HG03354 (cell line): ENCODE measurements around the gene ZC3H12C.

Experiments used
- ATAC-seq: cut with Tn5 transposase; IDR thresholded peaks from one replicate; pipeline ENCODE4 v1.9.1; 2021; ENCODE audit warnings: mild to moderate bottlenecking; ENCODE audit not compliant: unreplicated experiment, poor library complexity, severe bottlenecking

The ZC3H12C gene

DNA sequence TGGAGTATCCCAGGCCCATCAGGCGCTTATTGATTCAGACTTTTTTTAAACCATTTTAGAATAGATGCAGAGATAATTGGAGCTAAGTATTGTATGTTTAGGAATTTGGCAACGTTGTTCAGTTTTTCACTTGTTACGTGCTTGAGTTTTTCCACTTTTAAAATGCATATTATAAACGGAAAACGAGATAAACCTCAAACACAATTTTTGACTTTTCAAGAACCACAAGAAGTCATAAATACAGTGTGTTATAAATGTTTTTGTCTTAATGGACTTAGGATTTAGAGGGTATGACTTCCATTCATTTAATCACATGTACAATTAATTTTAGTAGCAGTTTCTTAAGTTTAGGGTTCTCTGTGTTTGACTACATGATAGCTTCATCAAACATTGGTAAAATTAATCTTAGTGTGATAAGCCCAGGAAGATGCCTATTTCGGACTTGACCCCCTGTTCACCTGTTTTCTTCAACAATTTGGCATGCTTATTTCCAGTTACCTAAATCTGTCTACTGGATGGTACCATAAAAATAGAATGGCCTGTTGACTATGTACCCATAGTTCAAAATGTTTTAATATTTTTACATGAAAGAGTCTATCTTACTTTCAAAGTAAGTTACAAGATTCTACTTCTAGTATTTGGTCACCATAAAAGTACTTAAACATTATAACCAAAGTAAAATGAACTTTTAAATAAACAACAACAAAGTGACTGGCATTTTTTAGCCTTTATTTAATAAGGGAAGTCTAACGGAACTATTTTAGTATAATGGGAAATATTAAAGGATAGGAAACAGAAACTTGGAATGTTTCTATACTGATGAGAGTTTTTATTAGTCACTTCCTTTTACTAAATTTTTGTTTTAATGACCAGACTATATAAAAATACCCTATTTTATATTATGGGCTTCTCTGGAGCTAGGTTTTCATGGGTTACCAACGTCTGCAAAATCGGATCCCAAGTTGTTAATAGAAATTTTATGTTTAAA is 1.4 kb downstream of the ZC3H12C start:
- no peak for ATAC-seq

DNA sequence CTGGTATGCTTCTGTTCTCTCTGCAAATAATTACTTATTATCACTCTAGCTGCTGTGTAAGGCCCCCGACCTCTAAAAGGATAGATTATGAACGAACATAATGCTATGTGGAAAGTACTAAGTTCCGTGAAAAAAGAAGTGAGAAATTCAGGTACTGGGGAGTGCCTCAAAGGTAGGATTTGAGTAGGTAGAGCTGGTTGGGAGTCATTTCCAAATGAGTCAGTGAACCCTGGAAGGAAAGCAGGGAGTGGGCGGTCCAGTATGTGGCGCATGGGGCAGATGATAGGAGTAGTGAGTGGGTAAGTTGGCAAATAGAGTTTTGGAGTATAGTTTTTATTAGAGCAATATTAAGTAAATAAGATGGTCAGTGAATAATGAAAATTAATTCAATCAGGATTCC is 2.4 kb downstream of the ZC3H12C start:
- no peak for ATAC-seq

DNA sequence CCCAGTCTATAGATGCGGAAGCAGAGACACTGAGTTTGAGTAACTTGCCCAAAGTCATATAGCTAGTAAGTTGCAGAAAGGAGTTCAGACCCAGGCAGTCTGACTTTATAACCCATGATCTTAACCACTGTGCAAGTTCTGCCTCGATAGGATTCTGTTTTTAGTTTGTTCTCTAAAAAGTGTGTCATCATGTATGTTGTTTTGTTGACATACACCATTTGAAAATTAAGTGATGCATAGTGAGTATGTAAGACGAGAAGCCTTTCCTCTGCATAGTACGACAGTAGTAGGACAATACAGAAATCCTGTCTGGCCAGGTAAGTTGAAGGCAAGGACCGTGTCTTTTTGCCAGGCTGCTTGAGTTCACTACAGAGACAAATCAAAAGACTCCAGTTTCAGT is 3.3 kb downstream of the ZC3H12C start:
- no peak for ATAC-seq

DNA sequence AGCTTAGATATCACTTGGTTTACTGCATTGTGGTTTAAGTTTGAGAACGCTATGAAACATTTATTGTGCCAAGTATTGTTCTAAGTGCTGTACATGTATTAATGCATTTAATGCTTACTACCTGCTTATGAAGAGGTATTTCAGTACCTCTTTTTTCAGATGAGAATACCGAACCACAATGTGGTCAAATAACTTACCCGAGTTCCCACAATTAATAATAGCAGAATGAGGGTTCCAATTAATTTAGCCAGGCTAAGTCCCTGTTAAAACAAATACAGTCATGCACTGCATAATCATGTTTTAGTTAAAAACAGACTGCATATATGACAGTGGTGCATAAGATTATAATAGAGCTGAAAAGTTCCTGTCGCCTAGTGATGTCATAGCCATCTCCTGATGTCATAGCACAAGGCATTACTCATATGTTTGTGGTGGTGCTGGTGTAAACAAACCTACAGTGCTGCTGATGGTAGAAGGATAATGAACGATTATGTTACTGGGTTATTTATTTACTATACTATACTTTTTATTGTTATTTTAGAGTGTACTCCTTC is 4.3 kb downstream of the ZC3H12C start:
- no peak for ATAC-seq

DNA sequence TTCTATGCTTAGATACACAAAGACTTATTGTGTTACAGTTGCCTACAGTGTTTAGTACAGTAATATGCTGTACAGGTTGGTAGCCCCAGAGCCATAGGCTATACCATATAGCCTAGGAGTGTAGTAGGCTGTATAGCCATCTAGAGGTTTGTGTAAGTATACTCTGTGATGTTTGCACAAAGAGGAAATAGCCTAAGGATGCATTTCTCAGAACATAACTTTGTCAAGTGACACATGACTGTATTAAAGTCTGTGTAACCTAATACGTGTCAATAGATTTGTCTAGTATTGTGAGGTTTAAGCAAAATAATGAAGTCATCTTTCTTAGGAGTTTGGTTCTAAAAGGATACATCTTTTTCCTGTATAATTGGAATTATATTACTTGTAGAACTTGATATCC is 5.5 kb downstream of the ZC3H12C start:
- ATAC-seq: peak; percentile 78

DNA sequence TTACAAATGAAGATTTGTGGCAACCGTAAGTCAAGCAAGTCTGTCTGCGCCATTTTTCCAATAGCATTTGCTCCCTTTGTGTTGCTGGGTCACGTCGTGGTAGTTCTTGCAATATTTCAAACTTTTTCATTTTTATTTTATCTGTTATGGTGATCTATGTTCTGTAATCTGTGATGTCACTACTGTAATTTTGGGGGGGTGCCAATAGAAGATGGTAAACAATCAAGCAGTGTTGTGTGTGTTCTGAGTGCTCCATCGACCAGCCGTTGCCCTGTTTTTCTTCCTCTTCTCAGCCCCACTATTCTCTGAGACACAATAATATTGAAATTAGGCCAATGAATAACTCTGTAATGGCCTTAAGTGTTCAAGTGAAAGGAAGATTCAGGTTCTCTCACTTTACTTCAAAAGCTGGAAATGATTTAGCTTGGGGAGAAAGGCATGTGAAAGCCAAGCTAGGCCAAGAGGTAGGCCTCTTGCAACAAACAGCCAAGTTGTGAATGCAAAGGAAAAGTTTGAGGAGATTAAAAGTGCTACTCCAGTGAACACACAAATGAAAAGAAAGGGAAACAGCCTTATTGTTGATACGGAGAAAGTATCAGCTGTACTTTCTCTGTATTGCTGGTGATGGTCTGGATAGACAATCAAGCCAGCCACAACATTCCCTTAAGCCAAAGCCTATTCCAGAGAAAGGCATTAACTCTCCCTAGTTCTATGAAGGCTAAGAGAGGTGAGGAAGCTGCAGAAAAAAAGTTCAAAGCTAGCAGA is 7.5 kb downstream of the ZC3H12C start:
- no peak for ATAC-seq

DNA sequence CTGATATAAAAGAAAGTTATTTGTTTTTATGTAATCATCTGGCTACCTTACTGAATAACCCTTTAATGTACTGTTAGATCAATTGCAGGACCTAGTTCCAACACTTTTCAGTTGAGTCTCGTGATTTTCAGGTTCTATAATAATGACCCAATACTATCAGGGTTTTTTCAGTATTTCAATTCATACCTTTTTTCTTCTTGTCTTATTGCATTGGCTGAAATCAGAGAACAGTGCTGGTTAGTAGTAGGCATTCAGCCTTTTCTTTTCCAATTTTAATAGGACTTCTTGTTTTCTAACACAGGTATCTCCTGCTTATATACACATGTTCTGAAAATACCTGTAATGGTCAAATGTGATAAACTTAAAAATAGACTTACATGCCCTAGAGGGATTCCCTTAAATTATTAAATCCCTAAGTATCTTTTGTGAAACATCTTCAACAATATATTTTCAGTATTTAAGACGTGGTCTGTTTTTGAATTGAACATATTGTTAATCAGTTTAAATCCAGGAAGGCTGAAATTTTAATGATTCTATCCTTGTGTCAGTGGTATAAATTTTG is 13.6 kb downstream of the ZC3H12C start:
- ATAC-seq: no peak

DNA sequence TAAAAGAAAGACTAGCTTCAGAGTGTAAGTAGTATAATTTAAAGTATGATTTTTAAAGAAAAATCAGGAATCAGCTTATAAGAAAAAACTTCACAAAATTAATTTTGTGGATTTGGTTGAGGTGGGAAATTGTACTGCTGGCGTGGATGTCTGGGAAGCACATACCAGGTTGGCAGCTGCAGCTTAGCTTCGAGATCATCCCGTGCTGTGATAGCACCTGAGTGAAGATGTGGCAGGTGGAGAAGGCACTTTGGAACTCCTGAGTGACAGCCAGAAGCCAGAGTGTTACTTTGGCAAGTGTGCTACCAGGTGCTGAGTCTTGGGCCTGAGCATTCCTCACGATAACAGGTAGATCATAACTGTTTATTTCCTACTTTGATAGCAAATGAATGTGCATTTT is 17.7 kb downstream of the ZC3H12C start:
- no peak for ATAC-seq

DNA sequence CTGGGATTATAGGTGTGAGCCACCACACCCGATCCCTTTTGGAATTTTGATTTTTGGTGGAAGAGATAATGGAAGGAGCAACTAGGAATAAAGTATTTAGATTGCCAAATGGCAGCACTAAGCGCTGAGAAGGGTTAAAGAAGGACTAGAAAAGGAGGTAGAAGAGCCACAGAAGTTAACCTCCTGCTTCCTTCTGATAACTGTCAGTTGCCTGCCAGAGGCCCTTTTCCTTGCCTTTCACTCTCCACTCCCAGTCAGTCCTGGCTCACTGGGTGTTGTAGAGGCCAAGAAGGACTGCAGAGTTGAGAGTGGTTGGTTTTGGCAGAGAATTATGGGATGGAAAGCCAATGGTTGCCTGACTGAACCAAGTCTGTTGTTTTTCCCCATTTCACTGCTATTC is 19.3 kb downstream of the ZC3H12C start:
- ATAC-seq: no peak

DNA sequence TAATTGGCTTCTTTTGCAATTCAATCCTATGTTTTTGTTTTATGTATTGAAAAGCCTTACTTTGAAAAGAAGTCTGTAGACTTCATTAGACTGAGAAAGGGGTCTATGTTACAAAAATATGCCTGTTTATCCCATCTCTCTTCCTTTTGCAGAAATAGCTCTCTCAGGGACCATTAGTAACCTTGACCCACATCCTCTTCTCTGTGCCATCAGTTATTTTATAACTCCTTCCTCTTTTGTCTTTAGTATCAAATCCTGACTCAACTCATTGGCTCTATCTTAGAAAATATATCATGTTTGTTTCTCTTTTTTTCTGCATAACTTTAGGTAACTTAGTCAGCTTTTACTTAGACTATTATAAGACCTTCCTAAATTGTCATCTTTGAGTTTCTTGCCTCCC is 20.3 kb downstream of the ZC3H12C start:
- ATAC-seq: no peak

DNA sequence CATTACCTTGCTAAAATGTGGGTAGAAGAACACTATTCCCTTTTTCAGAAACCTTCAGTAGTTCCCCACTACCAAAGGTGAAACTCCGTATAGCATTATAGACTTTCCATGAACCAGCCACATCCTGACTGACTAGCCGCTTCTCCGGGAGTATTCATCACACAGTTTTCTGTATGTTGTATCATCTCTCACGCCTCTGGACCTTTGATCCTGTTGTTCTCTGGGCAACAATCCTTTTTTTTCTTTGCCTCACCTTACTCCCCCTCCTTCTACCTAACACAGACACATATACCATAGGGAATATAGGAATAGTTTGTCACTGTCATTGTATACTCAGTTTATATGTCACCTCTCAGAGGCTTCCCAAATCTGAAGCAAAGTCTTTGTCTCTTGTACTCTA is 20.8 kb downstream of the ZC3H12C start:
- no peak for ATAC-seq

DNA sequence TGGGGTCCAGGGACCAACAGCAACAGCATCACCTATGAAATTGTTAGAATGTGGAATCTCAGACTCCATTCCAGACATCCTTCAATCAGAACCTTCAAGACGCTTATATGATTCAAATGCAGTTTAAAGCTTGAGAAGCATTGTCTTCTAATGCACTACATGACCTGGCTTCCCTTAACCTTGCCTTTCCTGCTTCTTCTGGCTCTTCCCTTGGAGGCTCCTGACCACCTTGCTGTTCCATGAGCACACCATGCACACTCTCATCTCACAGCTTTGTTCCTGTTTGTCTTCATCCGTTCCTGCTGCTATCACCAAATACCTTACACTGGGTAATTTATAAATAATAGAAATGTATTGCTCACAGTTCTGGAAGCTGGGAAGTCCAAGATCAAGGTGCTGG is 26.1 kb downstream of the ZC3H12C start:
- ATAC-seq: no peak

DNA sequence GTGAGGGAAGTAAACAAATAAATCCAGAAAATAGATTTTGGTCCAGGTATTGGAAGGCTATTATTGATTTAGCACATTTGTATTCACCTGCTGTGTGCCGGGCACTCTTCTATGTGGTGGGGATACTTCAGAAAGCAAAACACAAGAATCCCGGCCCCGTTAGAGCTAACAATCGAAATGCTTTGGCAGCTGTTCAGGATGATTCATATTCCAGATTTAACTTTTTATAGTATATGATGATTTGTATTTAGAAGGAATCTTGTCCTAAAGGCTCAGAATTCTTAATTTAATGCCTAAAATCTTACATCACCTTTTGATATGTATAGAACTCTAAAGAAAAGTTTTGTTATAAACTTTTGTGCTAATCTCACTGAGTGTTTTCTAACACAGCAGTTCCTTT is 28.0 kb downstream of the ZC3H12C start:
- ATAC-seq: no peak

DNA sequence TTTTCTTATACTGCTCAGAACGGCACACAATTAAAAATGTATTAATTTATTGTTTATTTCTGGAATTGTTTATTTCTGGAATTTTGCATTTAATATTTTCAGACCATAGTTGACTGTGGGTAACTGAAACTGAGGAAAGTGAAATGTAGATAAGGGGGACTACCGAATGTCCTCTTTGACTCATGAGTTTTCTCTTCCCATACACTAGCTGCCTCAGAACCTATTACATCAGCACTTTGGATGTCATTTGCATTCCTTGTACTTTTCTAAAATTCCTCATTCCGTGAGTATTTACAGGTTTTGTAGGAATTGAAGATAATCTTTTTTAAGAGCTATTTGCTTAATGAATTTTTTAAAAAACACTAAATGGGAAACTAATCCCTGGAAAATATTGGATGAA is 29.8 kb downstream of the ZC3H12C start:
- no peak for ATAC-seq

DNA sequence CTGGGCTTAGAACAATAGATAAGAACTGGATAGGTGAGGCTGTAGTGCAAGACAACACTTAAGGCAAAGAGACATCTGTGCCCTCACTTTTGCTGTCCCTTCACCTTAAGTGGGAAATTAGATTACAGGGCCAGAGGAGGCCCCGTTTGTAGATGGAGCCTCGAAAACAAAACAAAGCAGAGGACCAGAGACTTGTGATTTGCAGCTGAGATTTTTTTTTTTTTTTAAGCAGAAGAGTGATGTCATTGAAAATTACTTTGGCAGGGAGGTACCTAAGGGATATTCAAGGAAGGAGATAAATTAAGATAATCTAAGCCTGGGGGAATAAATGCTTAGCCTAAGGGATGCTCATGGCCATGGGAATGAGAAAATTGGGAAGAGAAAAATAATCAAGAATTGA is 31.4 kb downstream of the ZC3H12C start:
- ATAC-seq: no peak

DNA sequence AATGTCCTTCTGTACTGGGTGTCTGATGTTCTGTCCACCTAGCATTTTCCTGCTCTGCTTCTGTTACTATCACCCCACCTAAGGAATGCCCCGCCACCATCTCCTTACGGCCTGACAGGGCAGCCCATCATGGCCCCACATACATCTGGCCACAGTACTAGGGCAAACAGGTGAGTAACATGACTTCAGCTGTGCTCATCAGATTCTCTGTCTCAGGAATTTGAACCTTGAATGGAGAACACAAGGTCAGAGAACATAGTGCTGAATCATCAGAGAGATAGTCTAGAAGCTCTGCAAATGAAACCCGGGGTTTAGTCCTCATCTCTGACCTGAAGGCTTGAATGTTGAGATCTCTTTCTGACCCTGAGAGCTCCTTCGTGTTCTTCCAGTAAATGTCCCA is 32.4 kb downstream of the ZC3H12C start:
- ATAC-seq: no peak

DNA sequence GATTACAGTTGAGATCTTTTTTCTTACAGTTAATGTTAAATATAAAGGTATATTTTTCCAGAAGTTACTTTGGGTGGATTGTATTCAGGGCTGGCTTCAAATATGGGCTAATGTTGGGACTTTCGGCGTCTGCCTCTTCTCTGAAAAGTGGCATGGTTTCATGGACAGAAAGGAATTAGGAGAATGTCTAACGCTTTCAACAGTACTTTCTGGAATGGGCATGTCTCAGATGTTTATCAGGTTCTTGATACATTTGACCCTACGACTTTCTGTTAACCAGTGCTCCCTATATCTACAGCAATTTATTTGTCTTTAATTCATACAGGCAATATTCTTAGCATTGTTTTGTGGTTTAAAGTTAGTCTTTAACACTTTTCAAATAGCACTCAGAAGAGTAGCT is 33.7 kb downstream of the ZC3H12C start:
- ATAC-seq: no peak

DNA sequence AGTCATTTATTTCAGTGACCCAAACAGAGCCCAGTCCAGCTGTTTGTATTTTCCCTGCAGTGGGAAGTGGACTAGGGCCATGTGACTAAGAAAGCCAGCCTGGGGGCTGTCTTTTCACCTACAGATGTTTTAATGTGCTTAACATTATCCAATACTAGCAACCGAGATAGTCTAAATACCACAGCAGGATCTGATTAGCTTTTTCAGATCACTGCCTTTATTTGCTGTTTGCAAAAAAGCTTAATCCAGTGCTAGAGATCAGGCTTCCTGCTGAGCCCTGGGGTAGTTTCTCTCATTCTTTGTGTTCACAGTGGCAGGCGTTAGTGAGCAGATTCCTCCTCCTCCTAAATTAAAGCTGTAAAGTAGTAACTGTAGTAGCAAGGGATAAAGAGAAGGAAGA is 35.0 kb downstream of the ZC3H12C start:
- no peak for ATAC-seq

DNA sequence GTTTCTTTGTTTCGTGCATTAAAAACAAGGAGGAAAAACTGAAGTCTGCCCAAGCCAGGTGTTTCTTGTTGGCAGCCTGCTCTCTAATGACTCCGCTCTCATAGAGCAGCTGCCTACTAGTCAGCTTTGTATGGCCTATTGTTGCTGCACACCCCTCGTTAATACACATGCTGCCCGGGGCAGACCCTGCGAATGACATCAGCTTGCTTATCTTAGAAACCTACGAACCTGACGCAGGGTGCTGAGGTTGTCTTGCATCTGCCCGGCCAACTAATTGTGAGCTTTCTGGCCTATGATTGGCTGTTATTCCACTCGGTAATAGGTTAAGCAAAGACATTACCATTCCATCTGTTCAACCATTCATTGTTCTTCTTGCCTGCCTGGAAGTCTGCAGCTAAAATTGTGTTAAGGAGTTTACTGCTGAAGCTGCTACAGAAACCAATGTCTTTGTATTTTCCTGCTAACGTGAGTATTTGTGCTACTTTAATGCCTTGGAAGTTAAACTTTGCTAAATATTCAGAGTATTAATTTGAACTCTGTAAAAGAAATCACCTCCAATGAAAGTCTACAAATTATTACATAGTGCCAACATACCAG is 37.5 kb downstream of the ZC3H12C start:
- no peak for ATAC-seq
